H1 (cell line): ENCODE results near the gene RELL2. TPM values are rescaled to one million over a fixed set of nuclear protein-coding genes. Genes with fewer than 3 reads are reported as not detected.
A peak's percentile ranks its signal among the peaks of the same experiment; 100 is the strongest.

Source experiments
- BRCA1 ChIP-seq: IDR thresholded peaks from 2 replicates; pipeline ENCODE4 v1.6.1; 2012; ENCODE audit warnings: low read depth, low read length, improper control_type of control experiment
- KDM1A ChIP-seq: fragments of 200-600, 300-600 bp; sonication (generic); IDR thresholded peaks from 2 replicates; pipeline ENCODE4 v1.7.1; 2016; ENCODE audit warnings: mild to moderate bottlenecking, low read length, borderline replicate concordance
- MAFK ChIP-seq: IDR thresholded peaks from 2 replicates; pipeline ENCODE4 v1.6.1; 2012; ENCODE audit warnings: low read depth, mild to moderate bottlenecking, improper control_type of control experiment, low read length
- POLR2AphosphoS5 ChIP-seq: IDR thresholded peaks from 2 replicates; pipeline ENCODE4 v1.6.1; 2011; ENCODE audit warnings: low read depth, low read length
- TEAD4 ChIP-seq: IDR thresholded peaks from 2 replicates; pipeline ENCODE4 v1.6.1; 2012; ENCODE audit warnings: low read depth, low read length, inconsistent platforms, mixed read lengths
- polyA plus RNA-seq, 7 experiments: library from polyadenylated mRNA; depleted of rRNA in 3 of 7; stranded (reverse) in 5 of 7; unstranded in 2 of 7; fragments of >200 nt in 5 of 7; fragments of 200-250 nt in 2 of 7; gene quantifications; 1 replicate in 5 of 7; 2 replicates in 1 of 7; 4 replicates in 1 of 7; pipeline versions ENCODE4 v1.2.1 to v1.2.3, GENCODE V29; 2011 to 2013; ENCODE audit warnings: missing spikeins in 2 of 7, mixed read lengths in 2 of 7
- total RNA-seq: library from RNA; stranded (reverse); fragmentation: NEBNext Ultra II Directional; extraction: Animal tissue kit (Norgen Biotek cat#: 25700); gene quantifications from 2 replicates; pipeline ENCODE4 v1.2.1, GENCODE V29; 2021
- TF ChIP-seq, protein P1 (sequence below): IDR thresholded peaks from 2 replicates; pipeline ENCODE4 v1.6.1; 2012; ENCODE audit warnings: low read length, inconsistent platforms

Gene RELL2
- total and polyA plus RNA-seq, 2 of the 8 experiments (the other 6 are each of a cell fraction or from before 2014, with no cell fraction given) = 18.6 to 23.7 TPM

DNA sequence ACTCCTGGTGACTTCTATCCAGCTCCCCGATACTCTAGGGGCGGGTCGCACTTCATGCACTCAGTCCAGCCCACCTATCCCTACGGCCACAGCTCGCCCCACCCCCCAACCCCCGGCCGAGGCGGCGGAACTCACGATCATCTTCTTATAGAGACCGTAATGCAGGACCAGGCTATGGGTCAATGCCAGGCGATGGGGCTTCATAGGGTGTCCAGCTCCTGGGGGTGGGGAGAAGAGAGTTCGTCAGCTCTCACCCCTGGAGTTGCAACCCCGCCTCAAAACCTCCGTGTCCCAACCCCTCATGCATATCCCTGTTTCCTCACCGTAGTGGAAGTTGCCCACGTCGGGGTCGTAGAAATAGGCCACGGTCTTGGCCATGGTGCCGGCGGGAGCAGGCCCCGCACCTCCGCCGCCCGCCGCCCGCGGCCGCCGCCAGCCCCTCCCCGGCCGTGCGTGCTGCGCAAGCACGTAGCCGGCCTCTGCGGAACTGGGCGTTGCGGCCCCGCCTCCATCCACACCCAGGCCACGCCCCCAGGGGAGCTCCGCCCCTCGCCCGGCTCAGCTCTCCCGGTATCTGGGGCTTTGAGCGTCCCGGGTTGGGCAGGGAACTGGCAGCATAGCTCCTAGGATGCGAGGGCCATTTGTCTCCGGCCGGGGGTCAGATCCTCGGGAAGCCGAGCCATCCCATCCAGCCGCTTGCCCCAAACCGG lies at the start of gene RELL2, which contains the start of gene HDAC3 (continued):
- TF ChIP-seq MAFK (no peak), TEAD4 (no peak), BRCA1 (no peak), POLR2AphosphoS5 (peak; percentile 57; the same call in 1 of the 2 replicates), KDM1A (no peak)
- TF ChIP-seq, protein P1, sequence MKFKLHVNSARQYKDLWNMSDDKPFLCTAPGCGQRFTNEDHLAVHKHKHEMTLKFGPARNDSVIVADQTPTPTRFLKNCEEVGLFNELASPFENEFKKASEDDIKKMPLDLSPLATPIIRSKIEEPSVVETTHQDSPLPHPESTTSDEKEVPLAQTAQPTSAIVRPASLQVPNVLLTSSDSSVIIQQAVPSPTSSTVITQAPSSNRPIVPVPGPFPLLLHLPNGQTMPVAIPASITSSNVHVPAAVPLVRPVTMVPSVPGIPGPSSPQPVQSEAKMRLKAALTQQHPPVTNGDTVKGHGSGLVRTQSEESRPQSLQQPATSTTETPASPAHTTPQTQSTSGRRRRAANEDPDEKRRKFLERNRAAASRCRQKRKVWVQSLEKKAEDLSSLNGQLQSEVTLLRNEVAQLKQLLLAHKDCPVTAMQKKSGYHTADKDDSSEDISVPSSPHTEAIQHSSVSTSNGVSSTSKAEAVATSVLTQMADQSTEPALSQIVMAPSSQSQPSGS = no peak
